ENCODE results near the gene MED12.

Gene MED12

DNA sequence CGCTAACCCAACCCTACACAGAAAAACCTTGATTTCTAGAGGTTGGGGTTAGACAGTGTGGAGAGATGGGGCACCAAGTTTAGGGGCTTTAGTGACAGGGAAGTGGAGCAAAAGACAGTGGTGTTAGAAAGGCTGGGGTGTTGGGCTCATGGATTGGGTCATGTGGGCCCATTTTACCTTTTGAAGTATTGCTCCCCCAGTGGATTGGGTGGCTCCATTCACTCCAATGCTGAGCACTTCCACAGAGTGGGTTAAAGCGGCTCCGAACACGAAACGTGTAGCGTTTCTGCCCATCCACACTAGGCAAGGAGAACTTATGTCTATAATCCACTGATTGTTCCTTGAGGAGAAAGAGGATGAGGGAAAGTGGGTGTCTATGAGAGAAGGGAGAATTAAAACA is 9.3 kb upstream of the MED12 start:
- Histone ChIP-seq H3K4me3 (ENCODE audit: insufficient read depth, low read length, poor library complexity, severe bottlenecking) (no peak overlapping the region), H3K36me3 (ENCODE audit: low read length) (no peaks in the 10 kb centered on the region), H3K27ac (ENCODE audit: low read depth, low read length) (no peak overlapping the region), H3K9me2 (replicated peaks; ENCODE audit: insufficient read depth, low read length) (no peaks in the 10 kb centered on the region), H3K79me2 (ENCODE audit: insufficient read depth, low read length) (peaks cover 16% of the 10 kb centered on the region; the same call in 1 of the 2 replicates), H3K4me2 (ENCODE audit: low read depth, low read length, poor library complexity, severe bottlenecking) (no peak overlapping the region), H3K27me3 (ENCODE audit: low read length) (no peaks in the 10 kb centered on the region), H3K9ac (ENCODE audit: low read length) (no peak overlapping the region), H2AFZ (ENCODE audit: low read depth, low read length, severe bottlenecking) (no peak overlapping the region), H4K20me1 (ENCODE audit: low read depth, low read length) (no peaks in the 10 kb centered on the region), H3K9me3 (ENCODE audit: insufficient read depth, low read length) (no peaks in the 10 kb centered on the region), H3F3A (ENCODE audit: insufficient read depth) (peaks cover 10% of the 10 kb centered on the region)
- TF ChIP-seq, protein P1, sequence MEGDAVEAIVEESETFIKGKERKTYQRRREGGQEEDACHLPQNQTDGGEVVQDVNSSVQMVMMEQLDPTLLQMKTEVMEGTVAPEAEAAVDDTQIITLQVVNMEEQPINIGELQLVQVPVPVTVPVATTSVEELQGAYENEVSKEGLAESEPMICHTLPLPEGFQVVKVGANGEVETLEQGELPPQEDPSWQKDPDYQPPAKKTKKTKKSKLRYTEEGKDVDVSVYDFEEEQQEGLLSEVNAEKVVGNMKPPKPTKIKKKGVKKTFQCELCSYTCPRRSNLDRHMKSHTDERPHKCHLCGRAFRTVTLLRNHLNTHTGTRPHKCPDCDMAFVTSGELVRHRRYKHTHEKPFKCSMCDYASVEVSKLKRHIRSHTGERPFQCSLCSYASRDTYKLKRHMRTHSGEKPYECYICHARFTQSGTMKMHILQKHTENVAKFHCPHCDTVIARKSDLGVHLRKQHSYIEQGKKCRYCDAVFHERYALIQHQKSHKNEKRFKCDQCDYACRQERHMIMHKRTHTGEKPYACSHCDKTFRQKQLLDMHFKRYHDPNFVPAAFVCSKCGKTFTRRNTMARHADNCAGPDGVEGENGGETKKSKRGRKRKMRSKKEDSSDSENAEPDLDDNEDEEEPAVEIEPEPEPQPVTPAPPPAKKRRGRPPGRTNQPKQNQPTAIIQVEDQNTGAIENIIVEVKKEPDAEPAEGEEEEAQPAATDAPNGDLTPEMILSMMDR (IDR thresholded peaks at IDR 0.05; ENCODE audit: insufficient read depth, low read length, poor library complexity, severe bottlenecking), result no peak
- TF ChIP-seq EZH2phosphoT487 (conservative IDR thresholded peaks at IDR 0.05; ENCODE audit: low read length), result no peak

DNA sequence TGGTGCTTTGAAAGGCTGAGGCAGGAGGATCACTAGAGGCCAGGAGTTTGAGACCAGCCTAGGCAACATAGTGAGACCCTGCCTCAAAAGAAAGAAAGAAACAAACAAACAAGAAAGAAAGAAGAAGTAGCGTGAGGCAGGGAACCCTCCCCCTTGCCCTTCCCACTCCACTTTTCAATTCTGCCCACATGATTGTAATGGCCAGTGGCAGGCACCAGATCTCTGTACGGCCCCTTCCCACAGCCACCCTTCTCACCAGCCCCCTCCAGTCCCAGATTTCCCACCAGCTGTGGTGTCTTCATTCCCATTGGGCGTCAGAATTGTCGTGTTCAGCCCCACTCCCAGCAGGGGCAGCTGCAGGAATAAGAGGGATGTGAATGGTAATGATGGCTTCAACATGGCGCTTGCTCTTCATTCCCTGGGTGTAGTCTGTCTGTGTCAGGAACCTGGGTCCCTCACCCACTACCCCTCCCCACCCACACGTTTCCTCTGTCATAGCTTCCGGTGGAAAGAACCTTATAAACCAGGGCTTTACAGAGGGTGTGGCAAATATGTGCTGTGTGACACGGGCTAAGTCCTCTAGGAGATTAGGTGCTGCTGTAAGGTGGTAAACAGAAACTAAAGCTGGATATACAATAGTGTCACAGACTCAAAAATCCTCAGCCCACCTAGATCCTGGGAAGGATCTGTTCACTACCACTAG is 7.1 kb upstream of the MED12 start, which contains the start of gene IL2RG:
IL2RG (minus strand) TSS at position 437 of the 703 bp plus-strand sequence; CDS start at position 399, 38 bp downstream.
- Histone ChIP-seq H3K9ac (ENCODE audit: low read length) (peak within 1 kb of the TSS; percentile 73), H2AFZ (ENCODE audit: low read depth, low read length, severe bottlenecking) (peak within 1 kb of the TSS; percentile 74), H4K20me1 (ENCODE audit: low read depth, low read length) (no peaks in the 10 kb centered on the region), H3K27me3 (ENCODE audit: low read length) (no peaks in the 10 kb centered on the region), H3K9me2 (replicated peaks; ENCODE audit: insufficient read depth, low read length) (no peaks in the 10 kb centered on the region), H3K79me2 (ENCODE audit: insufficient read depth, low read length) (peaks cover 16% of the 10 kb centered on the region; the same call in 1 of the 2 replicates), H3K4me2 (ENCODE audit: low read depth, low read length, poor library complexity, severe bottlenecking) (peak within 1 kb of the TSS; percentile 98), H3K36me3 (ENCODE audit: low read length) (no peaks in the 10 kb centered on the region), H3K4me3 (ENCODE audit: insufficient read depth, low read length, poor library complexity, severe bottlenecking) (peak within 1 kb of the TSS; percentile 65), H3F3A (ENCODE audit: insufficient read depth) (peaks cover 10% of the 10 kb centered on the region), H3K9me3 (ENCODE audit: insufficient read depth, low read length) (no peaks in the 10 kb centered on the region), H3K27ac (ENCODE audit: low read depth, low read length) (peak within 1 kb of the TSS; percentile 97)
- TF ChIP-seq, protein P1 (IDR thresholded peaks at IDR 0.05; ENCODE audit: insufficient read depth, low read length, poor library complexity, severe bottlenecking), result no peak
- no peak for TF ChIP-seq EZH2phosphoT487 (conservative IDR thresholded peaks at IDR 0.05; ENCODE audit: low read length)

DNA sequence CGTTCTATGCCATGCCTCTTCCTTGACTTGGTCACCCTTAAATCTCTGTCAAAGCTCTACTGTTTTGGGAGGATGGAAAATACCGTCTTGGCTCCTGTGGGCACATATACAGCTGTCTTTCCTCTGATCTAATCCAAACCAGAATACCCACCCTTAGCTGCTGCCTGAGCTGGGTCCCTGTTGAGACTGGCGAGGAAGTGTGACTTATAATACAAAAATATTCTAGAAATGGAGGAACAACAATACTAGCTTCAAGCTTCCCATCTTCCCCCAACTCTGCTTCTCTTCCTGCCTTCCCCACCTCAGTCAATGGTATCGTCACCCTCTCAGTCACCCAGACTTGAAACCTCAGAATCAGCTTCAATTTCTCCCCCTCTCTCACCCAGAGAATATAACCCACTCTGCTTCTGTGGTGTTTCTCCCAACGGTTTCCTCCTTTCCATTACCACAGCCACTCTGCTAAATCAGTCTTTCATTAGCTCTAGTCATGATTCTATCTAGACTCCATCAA is 6.4 kb upstream of the MED12 start:
- Histone ChIP-seq H4K20me1 (ENCODE audit: low read depth, low read length) (no peaks in the 10 kb centered on the region), H3K9me3 (ENCODE audit: insufficient read depth, low read length) (no peaks in the 10 kb centered on the region), H3K27ac (ENCODE audit: low read depth, low read length) (peak overlapping the region; percentile 97), H3K79me2 (ENCODE audit: insufficient read depth, low read length) (peaks cover 16% of the 10 kb centered on the region; the same call in 1 of the 2 replicates), H3K9me2 (replicated peaks; ENCODE audit: insufficient read depth, low read length) (no peaks in the 10 kb centered on the region), H2AFZ (ENCODE audit: low read depth, low read length, severe bottlenecking) (no peak overlapping the region), H3K36me3 (ENCODE audit: low read length) (no peaks in the 10 kb centered on the region), H3F3A (ENCODE audit: insufficient read depth) (peaks cover 10% of the 10 kb centered on the region), H3K4me3 (ENCODE audit: insufficient read depth, low read length, poor library complexity, severe bottlenecking) (peak overlapping the region; percentile 65), H3K4me2 (ENCODE audit: low read depth, low read length, poor library complexity, severe bottlenecking) (peak overlapping the region; percentile 98), H3K27me3 (ENCODE audit: low read length) (no peaks in the 10 kb centered on the region), H3K9ac (ENCODE audit: low read length) (peak overlapping the region; percentile 73)
- no peak for TF ChIP-seq EZH2phosphoT487 (conservative IDR thresholded peaks at IDR 0.05; ENCODE audit: low read length)
- TF ChIP-seq, protein P1 (IDR thresholded peaks at IDR 0.05; ENCODE audit: insufficient read depth, low read length, poor library complexity, severe bottlenecking), result no peak

Data from SU-DHL-6 (cell line).